Hypothalamus (tissue), 51 donors: ENCODE data around the gene NPAS3.

ENCODE experiments used
- DNase-seq, 51 donors: peaks; one replicate each; lab custom pipeline; 2025; lab: John Stamatoyannopoulos, UW

Gene NPAS3

GRCh38 chr14:33491112-33491511 is 552.4 kb downstream of the NPAS3 start:
- DNase-seq, result no peak

GRCh38 chr14:33492491-33492890 is 553.8 kb downstream of the NPAS3 start:
- DNase-seq, result no peak

DNA sequence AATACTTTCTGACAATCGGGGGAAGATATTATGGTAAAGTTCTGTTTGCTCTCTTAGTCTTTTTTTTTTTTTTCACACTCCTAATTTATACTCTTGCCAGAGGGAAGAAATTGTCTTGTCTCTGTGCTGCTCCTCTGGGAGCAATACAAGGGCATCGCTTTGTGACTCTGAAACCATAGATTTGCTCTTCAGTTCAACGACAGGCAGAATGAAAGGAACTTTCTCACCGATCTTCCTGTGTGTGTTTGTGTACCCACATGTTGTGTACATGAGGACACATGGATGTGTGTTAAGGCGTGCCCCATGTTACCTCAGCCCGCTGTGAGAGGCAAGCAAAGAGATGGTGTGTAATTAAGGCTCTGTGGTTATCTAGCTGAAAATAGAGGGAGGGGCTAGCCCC is 554.6 kb downstream of the NPAS3 start:
- no peak for DNase-seq

- DNase-seq, result peak in 5 of 51 donors; percentile 2 to 12 (median 6)
Observed at GRCh38 chr14:33493990-33494389, 555.3 kb downstream of the NPAS3 start.

- peak in 2 of 51 donors; percentile 5 to 18 for DNase-seq
Observed at GRCh38 chr14:33499687-33500086, 561.0 kb downstream of the NPAS3 start.

- DNase-seq, result no peak
Observed at GRCh38 chr14:33504246-33505099, 565.8 kb downstream of the NPAS3 start.

- no peak for DNase-seq
Observed at GRCh38 chr14:33505266-33505962, 566.7 kb downstream of the NPAS3 start.

DNA sequence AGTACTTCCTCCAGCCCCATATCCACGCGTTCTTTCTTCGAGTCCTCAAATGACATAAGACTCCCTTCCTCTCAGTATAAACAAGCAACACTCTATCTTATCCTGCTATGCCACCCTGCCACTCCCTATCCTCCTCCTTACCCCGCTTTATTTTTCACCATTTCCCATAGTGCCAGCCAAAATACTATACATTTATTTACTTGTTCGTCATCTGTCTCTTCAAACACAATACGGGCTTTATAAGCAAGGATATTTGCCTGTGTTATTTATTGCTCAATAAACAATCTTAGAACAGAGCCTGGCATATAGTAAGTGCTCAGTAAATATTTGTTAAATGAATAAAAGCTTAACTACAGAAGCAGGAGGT is 567.3 kb downstream of the NPAS3 start:
- DNase-seq, result no peak

GRCh38 chr14:33508126-33509062 is 569.7 kb downstream of the NPAS3 start:
- no peak for DNase-seq

DNA sequence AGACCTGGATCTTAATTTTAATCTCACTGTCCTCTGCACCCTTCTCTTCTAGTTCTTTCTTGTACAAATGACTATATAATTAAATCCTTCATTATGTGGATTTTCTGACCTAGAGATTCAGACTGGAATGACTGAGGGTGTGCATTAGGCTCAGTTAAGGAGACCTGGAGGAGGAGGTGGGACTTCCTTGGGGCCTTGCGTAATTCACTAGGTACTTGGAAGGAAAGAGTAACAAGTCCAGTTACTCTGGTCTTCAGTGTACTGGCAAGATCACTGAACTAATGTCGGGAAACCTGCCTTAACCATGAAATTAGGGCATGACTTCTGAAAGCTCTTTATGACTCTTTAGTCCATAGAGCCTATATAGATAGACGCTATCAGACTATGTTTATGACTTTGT is 570.8 kb downstream of the NPAS3 start:
- no peak for DNase-seq

GRCh38 chr14:33510063-33510481 is 571.4 kb downstream of the NPAS3 start:
- DNase-seq, result no peak

DNA sequence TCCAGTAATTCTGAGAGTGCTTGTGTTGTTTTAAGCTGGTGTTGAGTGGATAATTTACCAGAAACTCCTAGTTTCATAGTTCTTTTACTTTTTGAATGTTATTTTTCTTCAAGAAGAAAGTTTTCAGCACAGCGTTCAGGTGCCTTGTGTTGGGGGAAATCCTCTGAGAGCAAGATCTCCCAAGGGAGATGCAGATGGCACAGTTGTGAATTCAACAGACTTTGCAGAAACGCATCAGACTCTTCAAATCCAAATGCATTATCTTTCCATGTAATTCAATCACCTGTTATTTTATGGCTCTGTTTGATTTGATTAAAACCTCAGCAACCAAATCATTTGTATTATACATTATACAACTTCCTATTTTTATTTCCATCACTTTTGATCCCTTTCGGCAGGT is 572.3 kb downstream of the NPAS3 start:
- no peak for DNase-seq

DNA sequence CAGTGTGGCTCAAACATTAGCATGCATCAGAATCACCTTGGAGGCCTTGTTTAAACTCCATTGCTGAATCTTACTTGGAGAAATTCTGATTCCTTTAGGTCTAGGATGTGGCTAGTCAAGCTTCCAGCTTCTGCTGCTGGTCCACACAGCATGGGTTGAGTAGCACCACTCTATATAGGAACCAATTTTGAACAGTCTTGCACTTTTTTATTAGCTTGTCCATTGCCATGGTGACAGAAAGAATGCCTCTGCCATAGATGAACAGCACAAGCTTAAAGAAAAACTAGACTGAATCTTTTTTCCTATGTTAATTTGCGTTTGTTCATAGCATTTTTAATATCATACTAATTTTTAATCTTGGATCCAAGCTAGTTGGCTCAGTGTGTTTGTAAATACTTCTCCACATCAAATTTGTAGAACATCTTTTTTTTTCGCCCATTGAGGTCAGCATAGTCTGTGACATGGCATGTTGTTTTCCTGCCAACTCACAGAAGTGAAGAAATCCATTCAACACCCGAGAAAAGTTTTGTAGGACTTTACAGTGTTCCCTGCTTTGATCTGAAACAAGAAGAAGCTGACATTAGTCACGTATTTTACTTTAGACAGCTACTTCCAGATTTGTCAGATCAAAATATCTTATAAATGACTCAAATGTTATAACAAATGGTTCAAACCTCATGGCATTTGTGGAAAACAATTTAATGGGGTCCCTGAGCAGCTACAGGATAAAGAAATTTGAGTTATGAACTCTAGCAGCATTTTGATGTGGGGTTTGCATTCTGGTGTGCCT is 573.4 kb downstream of the NPAS3 start:
- DNase-seq, result no peak

- DNase-seq, result no peak
Observed at GRCh38 chr14:33515441-33515840, 576.8 kb downstream of the NPAS3 start.

GRCh38 chr14:33515899-33516298 is 577.2 kb downstream of the NPAS3 start:
- DNase-seq, result no peak

GRCh38 chr14:33516898-33517436 is 578.3 kb downstream of the NPAS3 start:
- DNase-seq, result no peak

DNA sequence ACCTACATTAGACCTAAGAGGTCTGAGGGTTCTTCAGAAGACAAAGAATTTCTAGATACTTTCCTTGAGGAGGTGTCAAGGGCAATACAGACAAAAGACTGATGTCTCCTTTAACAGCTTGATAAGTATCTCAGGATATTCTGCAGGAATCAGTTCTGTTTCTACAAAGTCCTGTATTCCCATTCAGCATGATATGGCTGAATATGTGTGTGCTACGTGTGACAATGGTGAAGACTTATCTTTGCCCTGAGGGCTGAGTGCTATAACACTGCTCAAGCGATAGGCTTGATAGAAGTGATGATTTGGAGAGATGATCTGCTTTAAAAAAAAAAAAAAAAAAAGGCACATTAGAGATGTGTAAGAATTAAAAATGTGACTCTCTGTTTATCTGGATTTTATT is 582.5 kb downstream of the NPAS3 start:
- no peak for DNase-seq

DNA sequence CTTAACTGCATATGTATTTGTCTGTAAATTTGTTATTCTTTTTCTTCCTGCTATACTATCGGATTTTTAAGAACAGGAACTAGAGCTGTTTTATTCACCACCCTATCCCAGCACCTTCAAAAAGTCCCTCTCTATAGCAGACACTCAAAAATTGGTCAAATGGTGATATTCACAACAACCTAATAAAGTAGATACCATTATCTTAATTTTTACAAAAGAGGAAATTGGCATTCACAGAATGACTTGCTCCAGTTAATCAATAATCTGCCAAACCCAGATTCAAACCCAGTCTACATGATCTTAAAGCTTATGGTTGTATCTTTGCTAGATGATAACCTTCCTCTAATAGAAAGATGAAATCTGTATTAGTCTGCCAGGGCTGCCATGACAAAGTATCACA is 585.6 kb downstream of the NPAS3 start:
- DNase-seq, result no peak

- DNase-seq, result no peak
Observed at GRCh38 chr14:33525626-33526025, 586.9 kb downstream of the NPAS3 start.
